CD4-positive, alpha-beta T cell treated with Interleukin-4 for 4 hours (primary cell): ENCODE results near the gene RAP2A.

Source experiments
- DNase-seq: peaks from one replicate; pipeline ENCODE4 v3.0.0-alpha.2; 2020

The RAP2A gene

GRCh38 chr13:97433727-97434396, at the start of gene RAP2A:
RAP2A (plus strand) TSS chr13:97434169; CDS start chr13:97434471, 302 bp downstream.
- peak; percentile 91 for DNase-seq

GRCh38 chr13:97384371-97384770, 49.6 kb upstream of the RAP2A start:
- DNase-seq, result no peak

- DNase-seq, result no peak
Observed at GRCh38 chr13:97385146-97385545, 48.8 kb upstream of the RAP2A start.

GRCh38 chr13:97385854-97386253, 48.1 kb upstream of the RAP2A start:
- DNase-seq, result no peak

- no peak for DNase-seq
Observed at GRCh38 chr13:97386801-97387484, 47.0 kb upstream of the RAP2A start.

- no peak for DNase-seq
Observed at GRCh38 chr13:97387485-97387839, 46.5 kb upstream of the RAP2A start.

- no peak for DNase-seq
Observed at GRCh38 chr13:97387890-97388289, 46.1 kb upstream of the RAP2A start.

GRCh38 chr13:97388373-97388772, 45.6 kb upstream of the RAP2A start:
- DNase-seq, result no peak

GRCh38 chr13:97390941-97391600, 42.9 kb upstream of the RAP2A start:
- DNase-seq, result no peak

- DNase-seq, result no peak
Observed at GRCh38 chr13:97392020-97392419, 41.9 kb upstream of the RAP2A start.

GRCh38 chr13:97394542-97394941, 39.4 kb upstream of the RAP2A start:
- DNase-seq, result no peak

GRCh38 chr13:97395447-97396136, 38.4 kb upstream of the RAP2A start:
- DNase-seq, result no peak

GRCh38 chr13:97397267-97397666, 36.7 kb upstream of the RAP2A start:
- no peak for DNase-seq

GRCh38 chr13:97401421-97401820, 32.5 kb upstream of the RAP2A start:
- no peak for DNase-seq

- DNase-seq, result no peak
Observed at GRCh38 chr13:97403893-97404750, 29.8 kb upstream of the RAP2A start.

- DNase-seq, result no peak
Observed at GRCh38 chr13:97407540-97407939, 26.4 kb upstream of the RAP2A start.

GRCh38 chr13:97408938-97409337, 25.0 kb upstream of the RAP2A start:
- no peak for DNase-seq

- no peak for DNase-seq
Observed at GRCh38 chr13:97411984-97412383, 22.0 kb upstream of the RAP2A start.

- DNase-seq, result no peak
Observed at GRCh38 chr13:97413694-97414093, 20.3 kb upstream of the RAP2A start.

- no peak for DNase-seq
Observed at GRCh38 chr13:97414392-97414791, 19.6 kb upstream of the RAP2A start.

- DNase-seq, result no peak
Observed at GRCh38 chr13:97417698-97418097, 16.3 kb upstream of the RAP2A start.
